ENCODE data around the gene HMSD.

HMSD gene

DNA sequence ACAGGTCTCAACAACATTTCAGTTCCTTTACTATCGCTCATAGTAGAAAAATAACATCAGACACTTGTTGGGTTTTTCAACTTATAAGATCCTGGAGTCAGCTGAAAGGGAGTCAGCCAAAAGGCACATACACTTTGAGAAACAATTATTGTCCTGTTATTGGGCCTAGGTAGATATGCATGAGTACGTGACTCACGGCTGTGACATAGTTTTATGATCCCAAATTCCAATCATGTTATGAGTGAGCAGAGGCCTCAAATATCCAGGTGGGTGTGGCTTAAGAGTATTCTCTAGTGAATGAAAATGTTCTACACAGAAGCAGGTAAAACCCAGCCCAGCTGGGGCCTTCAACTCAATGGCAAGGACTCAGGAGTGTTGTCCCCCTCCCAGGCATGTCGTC, 47.9 kb downstream of the HMSD start:
- no peak for DNase-seq

DNA sequence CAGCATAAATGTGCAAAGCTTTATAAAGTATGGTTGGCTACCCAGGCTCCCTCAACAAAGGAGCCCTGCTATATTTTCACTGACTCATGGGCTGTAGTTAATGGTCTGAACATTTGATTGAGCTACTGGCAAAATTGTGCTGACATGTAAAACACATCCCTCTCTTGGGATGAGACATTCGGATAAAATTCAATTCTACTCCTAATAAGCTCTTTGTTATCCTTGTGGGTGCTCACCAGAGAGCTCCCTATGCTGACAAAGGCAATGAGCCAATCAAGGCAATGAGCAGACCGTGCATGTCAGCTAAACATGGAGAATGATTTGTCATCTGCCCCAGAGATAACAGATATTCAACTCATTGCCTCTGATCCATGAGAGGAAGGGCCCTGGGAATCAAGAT, 48.5 kb downstream of the HMSD start:
- DNase-seq = no peak

DNA sequence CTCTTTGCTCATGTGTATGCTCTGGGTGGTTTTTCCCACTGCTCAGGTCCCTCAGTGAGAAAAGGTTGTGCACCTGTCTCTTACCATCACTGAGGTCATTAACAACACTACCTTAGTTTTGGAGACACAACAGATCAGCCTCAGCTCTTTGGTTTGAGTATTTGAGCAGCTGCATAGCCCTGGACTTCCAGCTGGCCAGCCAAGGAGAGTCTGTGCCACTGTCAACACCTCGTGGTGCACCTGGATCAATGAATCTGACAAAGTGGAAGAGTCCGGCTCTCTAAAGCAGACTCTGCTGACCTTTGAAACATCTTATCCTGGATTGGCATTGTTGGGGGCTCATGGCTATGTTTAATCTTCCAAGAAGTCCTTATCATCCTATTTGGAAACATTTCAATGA, 50.8 kb downstream of the HMSD start:
- peak; percentile 39 for DNase-seq

DNA sequence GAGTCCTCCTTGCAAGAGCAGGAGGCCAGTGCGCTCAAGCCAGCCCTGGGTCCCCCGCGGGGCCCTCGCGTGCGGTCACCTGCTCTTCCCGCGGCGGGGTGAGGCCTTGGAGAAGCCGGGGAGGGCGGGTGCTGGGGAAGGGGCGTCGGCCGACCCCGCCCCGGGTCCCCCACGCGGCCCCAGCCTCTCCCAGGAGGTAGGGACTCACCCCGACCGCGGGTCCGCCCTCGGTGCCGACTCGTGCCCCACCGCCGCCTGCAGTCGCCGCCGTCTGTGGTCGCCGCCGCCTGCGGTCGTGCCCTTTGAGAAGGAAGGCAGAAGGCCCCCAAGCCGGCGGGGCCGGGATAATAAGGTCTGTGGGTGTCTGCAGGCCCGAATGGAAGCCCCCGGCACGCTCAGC, 53.5 kb downstream of the HMSD start:
- DNase-seq = no peak

DNA sequence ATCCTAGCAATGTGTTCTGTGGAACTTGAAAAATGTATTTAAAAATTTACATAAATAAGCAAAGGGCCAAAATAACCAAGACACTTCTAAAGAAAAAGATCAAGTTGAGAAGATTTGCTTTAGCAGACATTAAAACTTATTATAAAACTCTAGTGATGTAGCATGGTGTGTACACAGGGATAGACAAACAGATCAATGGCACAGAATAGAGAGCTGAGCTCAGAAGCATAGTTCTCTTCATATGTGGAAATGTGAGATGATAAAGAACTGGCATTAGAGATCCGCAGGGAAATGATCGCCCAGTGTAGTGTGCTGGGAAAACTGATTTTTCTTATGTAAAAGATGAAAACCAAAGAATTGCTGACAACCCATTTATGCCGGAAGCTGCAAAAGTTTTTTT, 60.2 kb downstream of the HMSD start:
- no peak for DNase-seq

Data from NCI-H1092 (cell line).